Stimulated activated CD8-positive, alpha-beta memory T cell treated with anti-CD3 and anti-CD28 coated beads, Interleukin-7, amount 100 ng/mL, for 48 hours (primary cell): ENCODE results near the gene DCUN1D2.
"Not testable (repeated sequence)": the region's sequence is repeated elsewhere in the genome, so short reads cannot be mapped to it uniquely, and the experiment has no call there.

ENCODE experiments used
- DNase-seq, 2 donors: peaks; one replicate each; pipeline ENCODE4 v3.0.0-alpha.2; 2020; ENCODE audit warnings: low read depth in 1 of 2; ENCODE audit errors: extremely low read depth in 1 of 2

The DCUN1D2 gene

GRCh38 chr13:113491982-113492381, 1.5 kb upstream of the DCUN1D2 start:
- no peak for DNase-seq

GRCh38 chr13:113491418-113491883, 940 bp upstream of the DCUN1D2 start:
- no peak for DNase-seq

GRCh38 chr13:113489549-113490495, 689 bp downstream of the DCUN1D2 start:
- no peak for DNase-seq

- no peak for DNase-seq
These were observed 1.4 kb downstream of the DCUN1D2 start for GRCh38 chr13:113489171-113489548.

- DNase-seq = no peak
These were observed 2.2 kb downstream of the DCUN1D2 start for GRCh38 chr13:113488283-113488682.

- no peak for DNase-seq
These were observed 3.8 kb downstream of the DCUN1D2 start for GRCh38 chr13:113486698-113487097.

- no peak for DNase-seq
These were observed 5.0 kb downstream of the DCUN1D2 start for GRCh38 chr13:113485545-113485944.

GRCh38 chr13:113483504-113484293, 6.8 kb downstream of the DCUN1D2 start:
- no peak for DNase-seq

GRCh38 chr13:113483081-113483480, 7.4 kb downstream of the DCUN1D2 start:
- DNase-seq = no peak

- no peak for DNase-seq
These were observed 11.3 kb downstream of the DCUN1D2 start for GRCh38 chr13:113479179-113479578.

GRCh38 chr13:113477724-113478123, 12.8 kb downstream of the DCUN1D2 start:
- DNase-seq = no peak

GRCh38 chr13:113476811-113477210, 13.7 kb downstream of the DCUN1D2 start:
- DNase-seq = no peak

- no peak for DNase-seq
These were observed 14.6 kb downstream of the DCUN1D2 start for GRCh38 chr13:113475911-113476310.

GRCh38 chr13:113475280-113475679, 15.2 kb downstream of the DCUN1D2 start:
- no peak for DNase-seq

GRCh38 chr13:113474179-113474578, 16.3 kb downstream of the DCUN1D2 start:
- no peak for DNase-seq

GRCh38 chr13:113472355-113473025, 18.0 kb downstream of the DCUN1D2 start:
- no peak for DNase-seq

- no peak for DNase-seq
These were observed 18.7 kb downstream of the DCUN1D2 start for GRCh38 chr13:113471844-113472243.

GRCh38 chr13:113470635-113471163, 19.8 kb downstream of the DCUN1D2 start:
- DNase-seq = not testable (repeated sequence)

GRCh38 chr13:113470073-113470472, 20.4 kb downstream of the DCUN1D2 start:
- DNase-seq = no peak

- no peak for DNase-seq
These were observed 20.9 kb downstream of the DCUN1D2 start for GRCh38 chr13:113469582-113469981.
